H1 (cell line): ENCODE data around the gene OXSR1. TPM values are rescaled to one million over a fixed set of nuclear protein-coding genes. Genes with fewer than 3 reads are reported as not detected.

Source experiments
- CTCF ChIA-PET: fragments of 300-600 bp; sonication (Branson Sonifier 250); formaldehyde crosslinking; loops from one replicate; lab custom pipeline; 2021; ENCODE audit not compliant: partially characterized antibody; lab: Charles Lee
- POLR2A ChIA-PET: fragments of 300-600 bp; sonication (Branson Sonifier 250); formaldehyde crosslinking; loops from one replicate; lab custom pipeline; 2021; ENCODE audit warnings: inconsistent platforms; ENCODE audit not compliant: partially characterized antibody; lab: Charles Lee
- DNase-seq, 2 experiments: peaks; one replicate each; pipeline versions ENCODE4 v3.0.0 to v3.0.0-alpha.2; 2010 to 2022; ENCODE audit warnings: low spot score in 2 of 2, low read depth in 1 of 2, mixed read lengths in 1 of 2
- FAIRE-seq: peaks from 2 replicates; lab custom pipeline; 2011; peaks lifted over from hg19 to GRCh38; lab: Jason Lieb, UNC
- H2AFZ ChIP-seq: 2 replicates; pipeline ENCODE4 v1.8.1; 2012; ENCODE audit warnings: low read length, inconsistent platforms
- H2AK5ac ChIP-seq: 2 replicates; pipeline ENCODE4 v1.6.1; 2013; ENCODE audit warnings: low read depth, low read length
- H2BK120ac ChIP-seq: replicated peaks from 2 replicates; pipeline ENCODE3; 2013; ENCODE audit warnings: low read depth, low read length, inconsistent platforms
- H2BK12ac ChIP-seq: 2 replicates; pipeline ENCODE4 v1.6.1; 2013; ENCODE audit warnings: low read depth, low read length
- H2BK15ac ChIP-seq: 2 replicates; pipeline ENCODE4 v1.6.1; 2013; ENCODE audit warnings: low read length
- H2BK20ac ChIP-seq: 2 replicates; pipeline ENCODE4 v1.6.1; 2013; ENCODE audit warnings: low read length
- H2BK5ac ChIP-seq: 2 replicates; pipeline ENCODE4 v1.6.1; 2013; ENCODE audit warnings: low read depth, low read length
- H3K14ac ChIP-seq: 2 replicates; pipeline ENCODE4 v1.6.1; 2013; ENCODE audit warnings: inconsistent platforms; ENCODE audit not compliant: insufficient read length
- H3K18ac ChIP-seq: 2 replicates; pipeline ENCODE4 v1.6.1; 2013; ENCODE audit warnings: low read length; ENCODE audit errors: extremely low read depth
- H3K23ac ChIP-seq: 2 replicates; pipeline ENCODE4 v1.6.1; 2013; ENCODE audit warnings: inconsistent platforms; ENCODE audit not compliant: insufficient read length
- H3K23me2 ChIP-seq: 2 replicates; pipeline ENCODE4 v1.6.1; 2013; ENCODE audit warnings: low read depth, low read length
- H3K27ac ChIP-seq: 2 replicates; pipeline ENCODE4 v1.6.1; 2011; ENCODE audit warnings: low read depth, low read length, inconsistent platforms
- H3K27me3 ChIP-seq, 4 experiments: replicated peaks in 1 of 4; 1 replicate in 1 of 4; 2 replicates in 3 of 4; pipeline versions ENCODE4 v1.6.1 to v1.8.1; 2011 to 2013; ENCODE audit warnings: low read length in 3 of 4, mild to moderate bottlenecking in 3 of 4, inconsistent platforms in 2 of 4, mixed read lengths in 2 of 4, moderate library complexity in 1 of 4; ENCODE audit not compliant: control insufficient read depth in 3 of 4, insufficient read depth in 3 of 4; ENCODE audit errors: extremely low read depth in 1 of 4
- H3K36me3 ChIP-seq, 4 experiments: 2 replicates each; pipeline versions ENCODE4 v1.6.1 to v1.8.1; 2011 to 2013; ENCODE audit warnings: mild to moderate bottlenecking in 4 of 4, low read length in 3 of 4, moderate library complexity in 2 of 4, control low read depth in 1 of 4, inconsistent platforms in 1 of 4; ENCODE audit not compliant: insufficient read depth in 4 of 4, control insufficient read depth in 2 of 4
- H3K4ac ChIP-seq: replicated peaks from 2 replicates; pipeline ENCODE3; 2013; ENCODE audit warnings: low read length, low read depth, mixed read lengths, inconsistent platforms; ENCODE audit not compliant: insufficient read length
- H3K4me1 ChIP-seq, 4 experiments: replicated peaks in 1 of 4; 1 replicate in 1 of 4; 2 replicates in 3 of 4; pipeline versions ENCODE4 v1.6.1 to v1.8.1; 2011 to 2013; ENCODE audit warnings: low read length in 3 of 4, inconsistent platforms in 2 of 4, mixed read lengths in 1 of 4; ENCODE audit not compliant: insufficient read depth in 4 of 4, control insufficient read depth in 3 of 4
- H3K4me2 ChIP-seq, 2 experiments: 2 replicates each; pipeline versions ENCODE4 v1.6.1 to v1.8.1; 2011 to 2013; ENCODE audit warnings: low read depth in 2 of 2, low read length in 2 of 2, control low read depth in 1 of 2, inconsistent platforms in 1 of 2, mild to moderate bottlenecking in 1 of 2; ENCODE audit not compliant: insufficient read depth in 1 of 2
- H3K4me3 ChIP-seq, 4 experiments: fragments of 200-600, 300-600 bp in 1 of 4; sonication (generic), shearing (Covaris generic), sonication (Bioruptor Twin) in 1 of 4; 2 replicates each; pipeline versions ENCODE4 v1.5.1 to v1.8.1; 2011 to 2016; ENCODE audit warnings: low read length in 4 of 4, low read depth in 3 of 4, control low read depth in 2 of 4, inconsistent platforms in 2 of 4, mild to moderate bottlenecking in 2 of 4, mixed read lengths in 1 of 4, moderate library complexity in 1 of 4; ENCODE audit not compliant: insufficient read depth in 2 of 4; ENCODE audit errors: extremely low read depth in 1 of 4
- H3K56ac ChIP-seq: replicated peaks from 2 replicates; pipeline ENCODE3; 2013; ENCODE audit warnings: low read depth, mild to moderate bottlenecking, mixed read lengths, low read length, inconsistent platforms; ENCODE audit not compliant: insufficient read length
- H3K79me1 ChIP-seq: 2 replicates; pipeline ENCODE4 v1.6.1; 2013; ENCODE audit warnings: low read depth, low read length, control low read depth
- H3K79me2 ChIP-seq, 2 experiments: 2 replicates each; pipeline versions ENCODE4 v1.6.1 to v1.8.1; 2012 to 2013; ENCODE audit warnings: low read length in 2 of 2, mild to moderate bottlenecking in 2 of 2, inconsistent platforms in 1 of 2; ENCODE audit not compliant: insufficient read depth in 2 of 2, control insufficient read depth in 1 of 2
- H3K9ac ChIP-seq, 4 experiments: replicated peaks in 1 of 4; 1 replicate in 1 of 4; 2 replicates in 3 of 4; pipeline versions ENCODE4 v1.6.1 to v1.8.1; 2011 to 2013; ENCODE audit warnings: low read depth in 3 of 4, low read length in 3 of 4, control low read depth in 2 of 4, mild to moderate bottlenecking in 2 of 4, moderate library complexity in 2 of 4, inconsistent platforms in 1 of 4; ENCODE audit errors: extremely low read depth in 1 of 4
- H3K9me3 ChIP-seq, 2 experiments: 2 replicates each; pipeline versions ENCODE4 v1.6.1 to v1.8.1; 2012 to 2013; ENCODE audit warnings: mild to moderate bottlenecking in 2 of 2, moderate library complexity in 2 of 2, control low read depth in 1 of 2, inconsistent platforms in 1 of 2, low read depth in 1 of 2, low read length in 1 of 2, mixed read lengths in 1 of 2; ENCODE audit not compliant: insufficient read depth in 2 of 2
- H4K20me1 ChIP-seq, 2 experiments: replicated peaks in 1 of 2; 2 replicates each; pipeline versions ENCODE3 to v1.8.1; 2011 to 2013; ENCODE audit warnings: inconsistent platforms in 2 of 2, low read length in 2 of 2, mild to moderate bottlenecking in 1 of 2; ENCODE audit not compliant: insufficient read depth in 2 of 2, control insufficient read depth in 1 of 2
- H4K5ac ChIP-seq: 2 replicates; pipeline ENCODE4 v1.6.1; 2013; ENCODE audit warnings: low read length, low read depth, mixed read lengths, inconsistent platforms; ENCODE audit not compliant: insufficient read length
- H4K8ac ChIP-seq: 2 replicates; pipeline ENCODE4 v1.8.0; 2013; ENCODE audit warnings: mild to moderate bottlenecking, moderate library complexity, low read length, inconsistent platforms; ENCODE audit not compliant: insufficient read depth; ENCODE audit errors: extremely low read depth
- H4K91ac ChIP-seq: replicated peaks from 2 replicates; pipeline ENCODE3; 2013; ENCODE audit warnings: low read length, mixed read lengths, inconsistent platforms; ENCODE audit not compliant: insufficient read length
- EGR1 ChIP-seq: IDR thresholded peaks from 2 replicates; pipeline ENCODE4 v1.6.1; 2011; ENCODE audit warnings: low read depth, low read length, borderline replicate concordance
- JUN ChIP-seq: IDR thresholded peaks from 2 replicates; pipeline ENCODE4 v1.6.1; 2011; ENCODE audit warnings: low read depth, mild to moderate bottlenecking, improper control_type of control experiment, low read length
- NANOG ChIP-seq: IDR thresholded peaks from 2 replicates; pipeline ENCODE4 v1.6.1; 2011; ENCODE audit warnings: low read length, low read depth, mild to moderate bottlenecking, inconsistent platforms; ENCODE audit not compliant: insufficient read depth, poor library complexity, severe bottlenecking
- RFX5 ChIP-seq: IDR thresholded peaks from 2 replicates; pipeline ENCODE4 v1.6.1; 2011; ENCODE audit warnings: low read depth, low read length, improper control_type of control experiment, borderline replicate concordance
- RXRA ChIP-seq: IDR thresholded peaks from 2 replicates; pipeline ENCODE4 v1.6.1; 2011; ENCODE audit warnings: low read depth, mild to moderate bottlenecking, low read length, moderate library complexity; ENCODE audit not compliant: insufficient read depth
- SP1 ChIP-seq: IDR thresholded peaks from 2 replicates; pipeline ENCODE4 v1.6.1; 2011; ENCODE audit warnings: low read depth, low read length
- TAF7 ChIP-seq: optimal IDR thresholded peaks from 2 replicates; pipeline ENCODE3; 2011; ENCODE audit warnings: low read depth, mild to moderate bottlenecking, inconsistent platforms, low read length, moderate library complexity, borderline replicate concordance
- WGBS, 2 experiments: shearing (Covaris generic) in 1 of 2; methylation state at CpG; one replicate each; pipeline versions ENCODE4 v1.1.6 to v1.1.7; 2013 to 2015; ENCODE audit warnings: low lambda C conversion rate in 2 of 2, mixed read lengths in 2 of 2, inconsistent platforms in 1 of 2, low coverage in 1 of 2, missing lambda C conversion rate in 1 of 2; ENCODE audit not compliant: insufficient replicate concordance in 2 of 2, insufficient coverage in 1 of 2, insufficient read length in 1 of 2; ENCODE audit errors: extremely low coverage in 1 of 2, missing lambda C conversion rate in 1 of 2; 5-methylcytosine and 5-hydroxymethylcytosine counted together
- polyA plus RNA-seq, 7 experiments: library from polyadenylated mRNA; depleted of rRNA in 3 of 7; stranded (reverse) in 5 of 7; unstranded in 2 of 7; fragments of >200 nt in 5 of 7; fragments of 200-250 nt in 2 of 7; gene quantifications; 1 replicate in 5 of 7; 2 replicates in 1 of 7; 4 replicates in 1 of 7; pipeline versions ENCODE4 v1.2.1 to v1.2.3, GENCODE V29; 2011 to 2013; ENCODE audit warnings: missing spikeins in 2 of 7, mixed read lengths in 2 of 7
- total RNA-seq: library from RNA; stranded (reverse); fragmentation: NEBNext Ultra II Directional; extraction: Animal tissue kit (Norgen Biotek cat#: 25700); gene quantifications from 2 replicates; pipeline ENCODE4 v1.2.1, GENCODE V29; 2021

The OXSR1 gene
- total and polyA plus RNA-seq, 2 of the 8 experiments (the other 6 are each of a cell fraction or from before 2014, with no cell fraction given), result 25.1 to 47.0 TPM

DNA sequence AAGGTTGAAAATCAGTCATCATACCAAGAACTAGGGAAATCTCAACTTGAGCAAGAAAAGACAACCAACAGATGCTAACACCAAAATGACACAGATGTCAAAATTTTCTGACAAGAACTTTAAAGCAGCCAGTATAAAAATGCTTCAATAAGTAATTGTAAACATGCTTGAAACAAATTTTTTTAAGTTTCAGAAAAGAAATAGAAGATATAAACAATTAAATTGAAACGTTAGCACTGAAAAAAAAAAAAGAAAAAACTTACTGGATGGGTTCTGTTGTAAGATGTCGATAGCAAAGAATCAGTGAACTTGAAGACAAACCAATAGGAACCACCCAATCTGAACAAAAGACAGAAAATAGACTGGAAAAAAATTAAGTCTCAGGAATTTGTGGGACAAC is 18.8 kb upstream of the OXSR1 start:
- no peak overlapping the region for H2BK120ac ChIP-seq
- H3K4me3 ChIP-seq, result no peak overlapping the region
- no peak for DNase-seq
- H3K23ac ChIP-seq, result no peak overlapping the region
- H2AFZ ChIP-seq, result no peak overlapping the region
- no peak overlapping the region for H4K91ac ChIP-seq
- H2BK5ac ChIP-seq, result no peak overlapping the region
- no peak overlapping the region for H2BK20ac ChIP-seq
- H4K20me1 ChIP-seq, result no peaks in the 10 kb centered on the region
- H3K4ac ChIP-seq, result no peak overlapping the region
- H2BK12ac ChIP-seq, result no peak overlapping the region
- H3K4me2 ChIP-seq, result no peak overlapping the region
- H3K23me2 ChIP-seq, result no peaks in the 10 kb centered on the region
- ChIA-PET CTCF (no interaction called here), POLR2A (no interaction called here)
- H4K5ac ChIP-seq, result no peak overlapping the region
- H3K79me1 ChIP-seq, result no peaks in the 10 kb centered on the region
- no peak overlapping the region for H3K9ac ChIP-seq
- H3K56ac ChIP-seq, result no peak overlapping the region
- H3K36me3 ChIP-seq, result peaks cover under 1 to 7% (median 1%) of the 10 kb centered on the region in 4 experiments; a peak in 4 of 8 replicates
- WGBS, 2 experiments, result 84% methylated on average over 2 of the region's 2 CpGs; no CpG with 5 or more reads in 1 of the 2 experiments
- no peaks in the 10 kb centered on the region for H3K9me3 ChIP-seq
- no peak overlapping the region for H3K27ac ChIP-seq
- H3K27me3 ChIP-seq, result no peaks in the 10 kb centered on the region
- H3K14ac ChIP-seq, result no peak overlapping the region
- H2AK5ac ChIP-seq, result no peak overlapping the region
- H2BK15ac ChIP-seq, result no peak overlapping the region
- H3K18ac ChIP-seq, result no peak overlapping the region
- H3K79me2 ChIP-seq, result no peaks in the 10 kb centered on the region
- no peak overlapping the region for H4K8ac ChIP-seq
- H3K4me1 ChIP-seq, result no peaks in the 10 kb centered on the region
- no peak for FAIRE-seq
- TF ChIP-seq SP1, result no peak
- no peak for TF ChIP-seq JUN
- TF ChIP-seq RXRA, result no peak
- no peak for TF ChIP-seq NANOG
- no peak for TF ChIP-seq EGR1
- TF ChIP-seq TAF7, result no peak
- no peak for TF ChIP-seq RFX5
